Fibroblast of mammary gland (primary cell): Measurements from ENCODE around the gene DDX46.
A peak's percentile ranks its signal among the peaks of the same experiment; 100 is the strongest.

ENCODE experiments used
- DNase-seq: peaks from one replicate; pipeline ENCODE4 v3.0.0-alpha.2; 2010; ENCODE audit warnings: low read depth
- H3K4me3 ChIP-seq: 2 replicates; pipeline ENCODE4 v1.5.1; 2011; ENCODE audit warnings: low read depth, mild to moderate bottlenecking, low read length, moderate library complexity; ENCODE audit not compliant: control insufficient read depth
- CTCF ChIP-seq: conservative IDR thresholded peaks from 2 replicates; pipeline ENCODE4 v1.5.1; 2011; ENCODE audit warnings: low read depth, low read length, inconsistent platforms; ENCODE audit not compliant: control insufficient read depth, insufficient read depth

The DDX46 gene

GRCh38 chr5:134873987-134874830, 115.6 kb downstream of the DDX46 start, which contains the start of gene TXNDC15:
Gene TXNDC15 (plus strand): TSS chr5:134874371. CDS start chr5:134874428, 57 bp downstream.
- TF ChIP-seq CTCF = no peak
- peak; percentile 83 for DNase-seq
- H3K4me3 ChIP-seq = peak within 1 kb of the TSS; percentile 77

- peak; percentile 92 for DNase-seq
- TF ChIP-seq CTCF = no peak
- peak overlapping the region; percentile 77 for H3K4me3 ChIP-seq
These were observed 116.5 kb downstream of the DDX46 start for GRCh38 chr5:134874831-134875655.

GRCh38 chr5:134877159-134877558, 118.6 kb downstream of the DDX46 start:
- H3K4me3 ChIP-seq = no peak overlapping the region
- DNase-seq = no peak
- TF ChIP-seq CTCF = no peak

- DNase-seq = no peak
- no peak overlapping the region for H3K4me3 ChIP-seq
- TF ChIP-seq CTCF = no peak
These were observed 119.8 kb downstream of the DDX46 start for GRCh38 chr5:134878403-134878802.

- H3K4me3 ChIP-seq = no peak overlapping the region
- no peak for TF ChIP-seq CTCF
- no peak for DNase-seq
These were observed 120.9 kb downstream of the DDX46 start for GRCh38 chr5:134879456-134879855.
